ENCODE data around the gene SLC6A4.
"Not testable (repeated sequence)": the region's sequence is repeated elsewhere in the genome, so short reads cannot be mapped to it uniquely, and the experiment has no call there.

SLC6A4 gene

DNA sequence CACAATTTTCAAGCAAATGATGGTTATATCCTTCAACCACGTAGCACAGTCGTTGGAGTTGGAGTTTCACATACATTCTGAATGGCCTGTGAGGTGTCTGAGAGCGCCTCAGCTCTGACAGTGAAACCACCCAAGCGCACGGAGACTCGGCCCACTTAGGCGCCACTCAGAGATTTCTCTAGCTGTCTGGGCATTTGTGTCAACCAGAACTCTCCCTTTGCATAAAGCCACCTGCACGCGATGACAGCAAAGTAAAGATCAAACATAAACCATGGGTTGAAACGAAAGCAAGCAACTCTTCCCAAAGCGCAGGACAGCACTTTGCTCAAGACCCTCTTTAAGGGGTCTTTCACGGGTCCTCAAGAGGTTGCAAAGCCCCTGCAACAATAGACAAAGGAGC, 533 bp downstream of the SLC6A4 start:
- H3K4me1 ChIP-seq, result no peaks in the 10 kb centered on the region
- in situ Hi-C loops (cut with MboI; ENCODE audit: low sequenced_read_pairs), result no loop called here
- no peaks in the 10 kb centered on the region for H3K36me3 ChIP-seq (replicated peaks)
- no peak for DNase-seq (ENCODE audit: low spot score in 2 of 2)
- H3K9me3 ChIP-seq, result no peaks in the 10 kb centered on the region; the same call in 1 of the 2 replicates
- peaks cover 19% of the 10 kb centered on the region for H3K27me3 ChIP-seq (ENCODE audit: low read depth)
- H3K4me3 ChIP-seq, result no peak overlapping the region

DNA sequence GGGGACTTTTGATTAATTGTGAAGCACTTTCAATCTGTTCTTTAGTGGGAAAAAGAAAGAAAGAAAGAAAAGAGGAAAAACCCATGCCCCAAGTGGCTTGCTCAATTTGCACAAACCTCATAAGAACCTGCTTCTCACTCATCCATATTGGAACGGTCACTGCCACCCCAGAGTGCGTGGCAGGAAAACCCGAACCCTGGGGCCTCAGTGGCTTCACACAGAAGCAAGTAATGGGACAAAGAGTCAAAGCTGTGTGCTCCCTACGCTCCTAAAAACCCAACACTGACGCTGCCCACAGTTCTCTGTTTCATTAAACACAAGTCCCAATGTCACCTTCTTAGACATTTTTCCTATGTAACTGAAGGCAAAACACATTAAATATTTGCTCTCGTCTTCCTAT, 1.2 kb downstream of the SLC6A4 start:
- no peaks in the 10 kb centered on the region for H3K36me3 ChIP-seq (replicated peaks)
- in situ Hi-C loops (cut with MboI; ENCODE audit: low sequenced_read_pairs), result no loop called here
- peaks cover 19% of the 10 kb centered on the region for H3K27me3 ChIP-seq (ENCODE audit: low read depth)
- H3K9me3 ChIP-seq, result no peaks in the 10 kb centered on the region
- H3K4me3 ChIP-seq, result no peak overlapping the region
- no peaks in the 10 kb centered on the region for H3K4me1 ChIP-seq
- DNase-seq (ENCODE audit: low spot score in 2 of 2), result no peak

DNA sequence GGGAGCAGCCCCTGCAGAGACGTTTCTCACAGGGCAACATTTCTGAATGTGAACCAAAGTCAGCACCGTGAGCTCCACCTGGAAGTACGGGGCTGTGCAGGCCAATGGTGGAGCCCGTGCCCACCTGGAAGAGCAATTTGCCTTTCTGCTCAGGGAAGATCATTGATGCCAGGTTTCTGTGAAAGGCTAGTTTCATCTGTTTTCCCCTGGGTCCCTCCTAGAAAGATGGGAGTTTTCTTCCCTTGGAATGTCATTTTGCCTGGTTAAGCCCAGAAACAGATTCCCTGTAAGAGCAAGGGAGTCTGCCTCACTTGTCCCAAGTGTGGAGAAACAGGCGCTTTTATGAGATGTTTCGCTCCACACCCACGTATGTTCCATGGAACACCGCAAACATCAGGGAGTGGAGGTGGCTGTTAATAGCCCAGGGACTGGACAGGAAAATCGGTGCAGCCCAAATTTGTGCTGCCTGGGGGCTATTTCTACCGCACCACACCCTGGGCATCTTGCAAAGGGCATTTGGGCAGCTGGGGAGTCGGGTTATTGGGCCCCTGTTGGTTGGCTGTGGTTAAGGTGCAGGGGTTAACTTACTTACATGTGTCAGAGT, 2.6 kb downstream of the SLC6A4 start:
- in situ Hi-C loops (cut with MboI; ENCODE audit: low sequenced_read_pairs), result no loop called here
- no peaks in the 10 kb centered on the region for H3K9me3 ChIP-seq
- DNase-seq (ENCODE audit: low spot score in 2 of 2), result no peak
- H3K4me3 ChIP-seq, result no peak overlapping the region
- peaks cover 19% of the 10 kb centered on the region for H3K27me3 ChIP-seq (ENCODE audit: low read depth)
- H3K36me3 ChIP-seq (replicated peaks), result no peaks in the 10 kb centered on the region
- H3K4me1 ChIP-seq, result no peaks in the 10 kb centered on the region

DNA sequence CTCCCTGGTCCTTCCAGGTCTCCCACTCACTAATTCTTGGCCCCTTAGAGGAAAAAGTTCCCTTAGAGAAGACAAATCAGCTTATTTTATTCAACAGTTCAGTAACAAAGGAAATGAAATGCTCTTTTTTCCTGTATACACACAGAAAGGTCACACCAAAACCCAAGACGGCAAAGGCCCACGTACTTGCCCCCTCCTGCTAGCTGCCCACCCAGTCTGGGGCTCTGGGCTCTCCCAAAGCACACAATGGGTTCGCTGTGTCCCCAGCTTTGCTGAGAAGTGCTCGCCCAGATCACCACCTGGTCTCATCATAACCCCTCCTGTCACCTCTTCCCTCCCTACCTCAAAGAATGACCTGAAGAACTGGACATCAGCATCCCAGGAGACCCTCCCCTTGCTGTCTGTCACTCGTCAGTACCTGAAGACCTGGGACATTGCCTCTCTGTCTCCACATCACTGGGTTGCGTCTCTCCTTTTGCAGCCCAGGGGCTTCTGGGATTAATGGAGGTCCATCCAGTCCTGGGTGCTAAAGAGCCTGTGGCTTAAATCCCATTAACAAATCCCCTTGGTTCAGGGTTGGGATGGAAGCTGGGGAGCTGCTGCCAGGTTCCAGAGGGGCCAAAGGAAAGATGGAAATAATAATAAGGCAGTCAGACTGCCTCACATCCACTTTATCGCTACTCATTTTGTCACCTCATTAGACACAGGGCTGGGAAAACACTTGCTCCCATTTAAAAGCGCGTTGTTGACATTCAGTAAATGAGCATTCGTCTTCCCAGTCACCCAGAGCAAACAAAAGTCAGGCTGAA, 3.3 kb downstream of the SLC6A4 start:
- no peak overlapping the region for H3K4me3 ChIP-seq
- in situ Hi-C loops (cut with MboI; ENCODE audit: low sequenced_read_pairs), result no loop called here
- no peak for DNase-seq (ENCODE audit: low spot score in 2 of 2)
- H3K9me3 ChIP-seq, result no peaks in the 10 kb centered on the region
- no peaks in the 10 kb centered on the region for H3K4me1 ChIP-seq
- no peaks in the 10 kb centered on the region for H3K36me3 ChIP-seq (replicated peaks)
- peaks cover 19% of the 10 kb centered on the region for H3K27me3 ChIP-seq (ENCODE audit: low read depth)

DNA sequence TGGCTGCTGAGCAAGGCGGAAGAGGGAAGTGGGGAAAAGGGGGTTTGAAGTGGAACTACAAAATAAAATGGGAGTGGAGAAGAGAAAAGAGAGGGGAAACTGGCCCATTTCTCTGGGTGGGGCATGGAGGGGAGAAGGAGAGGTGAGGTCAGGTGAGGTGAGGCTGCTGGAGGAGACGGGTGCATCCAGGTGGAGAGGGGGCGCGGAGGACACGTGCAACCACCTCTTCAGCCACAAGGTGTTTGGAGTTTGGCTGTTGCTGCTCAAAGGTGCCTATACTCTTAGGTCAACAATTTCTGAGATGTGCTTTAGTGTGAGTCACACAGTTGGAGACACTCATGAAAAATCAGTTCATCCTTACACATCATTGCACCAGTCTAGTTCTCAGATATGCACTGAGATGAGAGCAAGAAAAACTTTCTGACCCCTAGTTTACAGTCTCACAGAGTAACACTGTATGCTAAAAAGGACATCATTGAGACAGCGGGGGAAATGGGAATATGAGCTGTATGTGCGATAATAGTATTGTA, 4.8 kb downstream of the SLC6A4 start:
- in situ Hi-C loops (cut with MboI; ENCODE audit: low sequenced_read_pairs), result no loop called here

DNA sequence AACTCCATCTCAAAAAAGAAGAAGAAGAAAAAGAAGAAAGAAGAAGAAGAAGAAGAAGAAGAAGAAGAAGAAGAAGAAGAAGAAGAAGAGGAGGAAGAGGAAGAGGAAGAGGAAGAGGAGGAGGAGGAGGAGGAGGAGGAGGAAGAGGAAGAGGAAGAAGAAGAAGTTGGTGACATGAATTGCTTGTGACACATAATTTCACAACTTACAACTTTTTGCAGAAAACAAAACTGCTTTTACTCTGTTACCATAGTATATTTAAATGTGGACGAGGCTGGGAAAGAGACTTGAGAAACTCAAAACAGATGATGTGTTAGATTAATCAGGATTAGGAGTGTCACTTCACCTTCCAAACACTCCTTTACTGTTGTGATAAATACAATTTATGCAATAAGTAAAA, 5.5 kb downstream of the SLC6A4 start:
- H3K36me3 ChIP-seq (replicated peaks); H3K9me3 ChIP-seq; H3K4me3 ChIP-seq; DNase-seq (ENCODE audit: low spot score in 2 of 2); in situ Hi-C loops (cut with MboI; ENCODE audit: low sequenced_read_pairs); H3K4me1 ChIP-seq: not testable (repeated sequence)
- H3K27me3 ChIP-seq (ENCODE audit: low read depth), result peaks cover 19% of the 10 kb centered on the region

More for the DNA sequence above, 4.8 kb downstream of the SLC6A4 start:
- no peaks in the 10 kb centered on the region for H3K4me1 ChIP-seq
- H3K36me3 ChIP-seq (replicated peaks), result no peaks in the 10 kb centered on the region
- H3K9me3 ChIP-seq, result no peaks in the 10 kb centered on the region
- H3K27me3 ChIP-seq (ENCODE audit: low read depth), result peaks cover 19% of the 10 kb centered on the region
- DNase-seq (ENCODE audit: low spot score in 2 of 2), result no peak
- H3K4me3 ChIP-seq, result no peak overlapping the region

DNA sequence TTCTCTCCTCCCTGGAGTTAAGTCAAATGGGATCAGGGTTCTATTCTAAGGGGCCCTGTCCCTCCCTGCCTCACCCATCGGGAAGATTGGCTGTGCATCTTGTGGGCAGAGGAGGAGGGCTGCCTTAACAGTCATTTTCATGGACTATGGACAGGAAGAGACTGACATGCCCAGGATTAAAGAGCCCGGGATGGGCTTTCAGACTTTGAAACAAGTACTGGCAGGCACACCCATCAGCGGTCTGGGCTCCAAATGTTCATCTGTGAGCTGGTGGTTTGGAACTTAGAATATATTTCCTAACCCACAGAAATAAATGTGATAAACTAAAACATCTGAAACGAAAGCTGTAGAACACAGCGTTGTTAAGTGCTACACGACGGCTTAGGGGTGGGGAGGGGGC, 6.5 kb downstream of the SLC6A4 start:
- H3K36me3 ChIP-seq (replicated peaks), result no peaks in the 10 kb centered on the region
- no peaks in the 10 kb centered on the region for H3K4me1 ChIP-seq
- in situ Hi-C loops (cut with MboI; ENCODE audit: low sequenced_read_pairs), result no loop called here
- no peak overlapping the region for H3K4me3 ChIP-seq
- no peak for DNase-seq (ENCODE audit: low spot score in 2 of 2)
- H3K27me3 ChIP-seq (ENCODE audit: low read depth), result peaks cover 14% of the 10 kb centered on the region
- H3K9me3 ChIP-seq, result no peaks in the 10 kb centered on the region

DNA sequence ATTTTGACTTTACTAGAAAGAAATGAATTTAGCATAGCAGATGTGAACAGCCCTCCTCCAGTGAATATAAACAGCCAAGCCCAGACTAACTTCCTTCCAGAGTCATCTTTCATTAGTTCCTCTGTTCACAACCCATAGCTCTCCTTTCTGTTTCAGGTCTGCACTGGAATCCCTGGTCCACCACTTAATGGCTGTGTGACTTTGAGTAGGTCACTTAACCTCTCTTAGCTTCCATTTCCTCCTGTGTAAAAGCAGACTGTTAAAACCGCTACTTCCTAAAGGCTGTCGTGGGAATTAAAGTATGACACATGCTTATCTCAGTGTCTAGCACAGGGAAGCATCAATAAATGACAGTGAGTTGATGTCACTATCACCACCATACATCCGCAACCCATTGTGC, 7.5 kb downstream of the SLC6A4 start:
- Histone ChIP-seq H3K4me1 (no peaks in the 10 kb centered on the region), H3K9me3 (no peaks in the 10 kb centered on the region), H3K27me3 (ENCODE audit: low read depth) (peaks cover 7% of the 10 kb centered on the region), H3K4me3 (no peak overlapping the region), H3K36me3 (replicated peaks) (no peaks in the 10 kb centered on the region)
- in situ Hi-C loops (cut with MboI; ENCODE audit: low sequenced_read_pairs), result no loop called here
- DNase-seq (ENCODE audit: low spot score in 2 of 2), result no peak

DNA sequence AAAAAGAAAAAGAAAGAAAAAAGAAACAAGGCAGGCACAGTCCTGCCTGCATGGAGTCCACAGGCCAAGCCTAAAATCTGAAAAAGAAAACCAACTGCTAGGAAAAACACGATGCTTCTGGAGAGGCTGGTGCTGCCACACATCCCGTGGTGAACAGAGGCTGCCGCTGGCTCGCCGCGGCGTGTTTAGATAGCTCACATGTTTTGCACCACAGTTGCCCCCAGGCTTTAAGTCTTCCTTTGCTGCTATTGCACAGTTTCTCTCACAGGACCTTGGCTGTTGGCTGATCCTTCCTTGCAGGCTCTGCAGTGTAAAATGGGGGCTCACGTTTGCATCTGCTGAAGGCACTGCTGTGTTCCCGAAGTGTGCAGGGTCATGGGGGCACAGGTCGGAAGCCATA, 8.6 kb downstream of the SLC6A4 start:
- Histone ChIP-seq H3K4me3 (no peak overlapping the region), H3K4me1 (no peaks in the 10 kb centered on the region), H3K36me3 (replicated peaks) (no peaks in the 10 kb centered on the region), H3K27me3 (ENCODE audit: low read depth) (peaks cover 7% of the 10 kb centered on the region), H3K9me3 (no peaks in the 10 kb centered on the region)
- no peak for DNase-seq (ENCODE audit: low spot score in 2 of 2)
- in situ Hi-C loops (cut with MboI; ENCODE audit: low sequenced_read_pairs), result no loop called here

DNA sequence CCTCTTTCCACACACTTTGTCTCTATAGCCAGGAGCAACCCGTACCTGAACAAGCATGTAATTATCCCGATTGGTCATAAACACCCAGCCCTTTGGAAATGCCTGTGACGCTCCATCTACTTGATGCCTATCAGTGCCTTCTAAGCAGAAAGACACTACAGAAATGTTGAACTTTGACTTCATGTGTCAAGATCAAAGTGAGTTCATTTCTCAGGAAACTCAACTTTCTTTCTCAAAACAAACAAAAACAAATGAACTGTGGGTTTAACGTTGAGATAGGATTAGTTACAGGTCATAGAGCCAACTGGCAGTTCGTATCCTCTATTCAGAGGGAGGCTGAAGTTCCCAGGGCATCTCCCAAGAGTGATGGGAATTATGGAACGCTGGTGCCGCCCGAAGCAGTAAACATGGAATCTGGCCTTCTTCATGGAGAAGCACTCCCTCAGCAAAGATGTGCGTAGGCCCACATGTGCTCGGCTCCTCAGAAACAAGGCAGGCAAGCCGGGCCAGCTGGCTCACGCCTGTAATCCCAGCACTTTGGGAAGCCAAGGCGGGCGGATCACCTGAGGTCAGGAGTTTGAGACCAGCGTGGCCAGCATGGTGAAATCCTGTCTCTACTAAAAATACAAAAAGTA, 9.5 kb downstream of the SLC6A4 start:
- in situ Hi-C loops (cut with MboI; ENCODE audit: low sequenced_read_pairs), result no loop called here
- H3K9me3 ChIP-seq, result no peaks in the 10 kb centered on the region
- H3K4me3 ChIP-seq, result no peak overlapping the region
- no peak for DNase-seq (ENCODE audit: low spot score in 2 of 2)
- H3K4me1 ChIP-seq, result no peaks in the 10 kb centered on the region
- H3K27me3 ChIP-seq (ENCODE audit: low read depth), result peaks cover 7% of the 10 kb centered on the region
- no peaks in the 10 kb centered on the region for H3K36me3 ChIP-seq (replicated peaks)

DNA sequence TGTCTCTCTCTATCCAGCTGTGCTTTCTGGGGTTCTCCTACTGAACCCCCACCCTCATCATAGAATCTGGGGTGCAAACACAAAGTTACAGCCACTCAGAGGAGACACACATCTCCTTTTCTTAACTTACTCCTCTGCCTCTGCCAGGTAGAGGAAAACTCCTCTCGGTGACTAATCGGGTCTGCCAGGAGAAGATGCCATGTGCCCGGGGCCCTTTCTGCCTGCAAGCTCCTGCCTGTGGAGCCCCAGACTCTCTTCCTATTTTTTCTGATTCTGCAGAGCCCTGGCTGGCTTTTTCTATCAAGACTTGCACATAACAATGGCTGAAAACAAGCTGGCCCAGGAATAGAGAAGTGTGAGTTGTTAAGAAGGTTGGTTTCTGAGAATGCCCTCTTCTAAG, 10.4 kb downstream of the SLC6A4 start:
- Histone ChIP-seq H3K4me3 (no peak overlapping the region), H3K4me1 (no peaks in the 10 kb centered on the region), H3K27me3 (ENCODE audit: low read depth) (peaks cover 1% of the 10 kb centered on the region; the same call in 1 of the 2 replicates), H3K9me3 (no peaks in the 10 kb centered on the region), H3K36me3 (replicated peaks) (no peaks in the 10 kb centered on the region)
- in situ Hi-C loops (cut with MboI; ENCODE audit: low sequenced_read_pairs), result no loop called here
- DNase-seq (ENCODE audit: low spot score in 2 of 2), result no peak

DNA sequence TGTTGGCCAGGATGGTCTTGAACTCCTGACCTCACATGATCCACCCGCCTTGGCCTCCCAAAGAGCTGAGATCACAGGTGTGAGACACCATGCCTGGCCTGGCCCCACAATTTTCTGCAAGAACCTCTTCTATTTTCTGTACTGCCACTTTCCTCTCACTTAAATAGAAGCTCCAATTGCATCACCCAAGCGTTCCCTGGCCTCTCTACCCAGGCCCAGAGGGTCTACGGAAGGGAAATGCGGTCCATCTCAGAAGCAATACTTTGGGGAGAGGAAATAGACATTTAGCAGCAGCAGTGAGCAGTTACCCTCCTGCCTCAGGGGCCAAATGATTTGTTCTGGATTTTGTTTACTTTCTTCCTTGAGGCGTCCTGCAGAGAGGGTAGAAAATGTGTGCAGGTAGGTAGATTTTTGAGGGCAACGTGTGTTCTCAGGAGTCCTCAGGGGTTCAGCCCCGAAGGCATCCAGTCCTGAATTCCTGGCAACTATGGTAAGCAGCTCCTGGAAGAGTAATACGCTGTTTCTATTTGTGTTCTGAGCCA, 11.0 kb downstream of the SLC6A4 start:
- no peaks in the 10 kb centered on the region; the same call in 1 of the 2 replicates for H3K27me3 ChIP-seq (ENCODE audit: low read depth)
- DNase-seq (ENCODE audit: low spot score in 2 of 2), result no peak
- no peaks in the 10 kb centered on the region for H3K36me3 ChIP-seq (replicated peaks)
- no peaks in the 10 kb centered on the region for H3K4me1 ChIP-seq
- no peak overlapping the region for H3K4me3 ChIP-seq
- in situ Hi-C loops (cut with MboI; ENCODE audit: low sequenced_read_pairs), result no loop called here
- H3K9me3 ChIP-seq, result no peaks in the 10 kb centered on the region

DNA sequence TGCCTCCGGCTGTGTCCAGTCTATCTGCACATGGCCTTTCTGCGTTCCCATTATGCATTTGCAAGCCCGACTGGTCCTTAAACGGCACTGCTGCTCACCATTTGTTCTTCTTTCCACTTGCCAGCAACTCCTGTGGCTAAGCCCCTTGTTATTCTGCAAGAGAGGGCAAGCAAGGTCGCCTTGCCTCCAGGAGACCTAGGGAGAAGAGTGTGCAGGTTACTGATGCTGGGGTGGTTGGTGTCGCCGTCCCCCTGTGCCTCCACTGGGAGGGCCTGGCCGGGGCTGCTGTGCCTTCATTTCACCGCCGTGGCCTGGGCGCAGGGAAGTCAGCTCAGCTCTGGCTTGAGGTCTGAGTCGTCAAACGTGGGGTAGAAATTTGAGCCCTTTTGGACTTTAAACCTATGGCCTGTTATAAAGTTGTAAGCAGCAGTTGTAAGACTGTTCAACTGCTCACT, 12.7 kb downstream of the SLC6A4 start:
- H3K9me3 ChIP-seq, result no peaks in the 10 kb centered on the region
- in situ Hi-C loops (cut with MboI; ENCODE audit: low sequenced_read_pairs), result no loop called here
- H3K36me3 ChIP-seq (replicated peaks), result no peaks in the 10 kb centered on the region
- DNase-seq (ENCODE audit: low spot score in 2 of 2), result no peak
- no peaks in the 10 kb centered on the region for H3K27me3 ChIP-seq (ENCODE audit: low read depth)
- H3K4me3 ChIP-seq, result no peak overlapping the region
- H3K4me1 ChIP-seq, result no peaks in the 10 kb centered on the region

DNA sequence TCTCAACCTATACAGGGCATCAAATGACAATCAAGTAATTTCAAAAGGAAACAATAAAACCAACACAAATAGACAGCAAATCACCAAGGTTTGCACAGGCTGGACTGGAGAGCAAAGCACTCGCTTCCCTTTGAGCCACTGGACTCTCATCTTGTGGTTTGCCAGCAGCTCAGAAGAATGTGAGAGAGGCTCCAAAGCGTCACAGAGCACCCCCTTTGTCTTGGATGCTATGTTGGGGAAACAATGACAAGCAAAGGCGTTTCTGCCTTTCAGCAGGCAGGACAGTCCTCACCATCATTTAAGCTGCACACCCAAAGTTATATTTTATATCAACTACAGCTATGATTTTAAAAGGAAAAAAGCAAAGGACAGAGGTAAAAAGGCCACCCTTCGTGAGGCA, 13.2 kb downstream of the SLC6A4 start:
- H3K9me3 ChIP-seq, result no peaks in the 10 kb centered on the region
- in situ Hi-C loops (cut with MboI; ENCODE audit: low sequenced_read_pairs), result no loop called here
- no peak for DNase-seq (ENCODE audit: low spot score in 2 of 2)
- no peak overlapping the region for H3K4me3 ChIP-seq
- H3K27me3 ChIP-seq (ENCODE audit: low read depth), result no peaks in the 10 kb centered on the region
- no peaks in the 10 kb centered on the region for H3K36me3 ChIP-seq (replicated peaks)
- no peaks in the 10 kb centered on the region for H3K4me1 ChIP-seq

All from HAP-1 (cell line).